HG03439 (cell line): ENCODE results near the gene SPATA2L.
"Not testable (repeated sequence)": the region's sequence is repeated elsewhere in the genome, so short reads cannot be mapped to it uniquely, and the experiment has no call there.

Experiments
- ATAC-seq: cut with Tn5 transposase; IDR thresholded peaks from one replicate; pipeline ENCODE4 v1.9.1; 2021; ENCODE audit warnings: mild to moderate bottlenecking, moderate library complexity; ENCODE audit not compliant: unreplicated experiment

The SPATA2L gene

GRCh38 chr16:89691986-89692569 is 9.4 kb downstream of the SPATA2L start:
- ATAC-seq = no peak

DNA sequence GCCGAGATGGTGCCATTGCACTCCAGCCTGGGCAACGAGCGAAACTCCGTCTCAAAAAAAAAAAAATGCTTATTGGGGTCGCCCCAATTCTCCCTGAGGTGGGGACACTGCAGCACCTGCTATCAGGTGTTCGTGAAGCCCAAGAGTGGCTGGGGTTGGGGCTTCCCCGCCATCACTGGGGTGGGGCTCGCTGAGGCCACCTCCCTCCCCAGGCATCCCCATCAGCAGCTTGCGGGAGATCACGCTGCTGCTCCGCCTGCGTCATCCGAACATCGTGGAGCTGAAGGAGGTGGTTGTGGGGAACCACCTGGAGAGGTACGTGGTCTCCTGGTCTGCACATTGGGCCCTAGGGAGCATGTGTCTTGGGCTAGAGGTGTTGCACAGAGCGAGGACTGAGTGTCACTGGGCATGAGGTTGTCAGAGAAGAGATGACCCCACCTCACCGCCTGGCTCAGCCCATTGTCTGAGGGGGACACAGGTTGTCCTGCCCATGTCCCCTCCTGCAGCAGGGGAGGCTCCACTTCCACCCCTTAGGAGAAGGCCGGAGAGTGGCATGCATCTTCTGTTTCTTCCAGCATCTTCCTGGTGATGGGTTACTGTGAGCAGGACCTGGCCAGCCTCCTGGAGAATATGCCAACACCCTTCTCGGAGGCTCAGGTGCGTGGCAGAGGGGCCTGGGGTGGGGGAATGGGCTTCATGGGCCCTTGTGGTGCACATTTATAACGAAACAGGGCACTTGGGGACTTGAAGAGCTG is 10.1 kb downstream of the SPATA2L start:
- ATAC-seq = no peak

DNA sequence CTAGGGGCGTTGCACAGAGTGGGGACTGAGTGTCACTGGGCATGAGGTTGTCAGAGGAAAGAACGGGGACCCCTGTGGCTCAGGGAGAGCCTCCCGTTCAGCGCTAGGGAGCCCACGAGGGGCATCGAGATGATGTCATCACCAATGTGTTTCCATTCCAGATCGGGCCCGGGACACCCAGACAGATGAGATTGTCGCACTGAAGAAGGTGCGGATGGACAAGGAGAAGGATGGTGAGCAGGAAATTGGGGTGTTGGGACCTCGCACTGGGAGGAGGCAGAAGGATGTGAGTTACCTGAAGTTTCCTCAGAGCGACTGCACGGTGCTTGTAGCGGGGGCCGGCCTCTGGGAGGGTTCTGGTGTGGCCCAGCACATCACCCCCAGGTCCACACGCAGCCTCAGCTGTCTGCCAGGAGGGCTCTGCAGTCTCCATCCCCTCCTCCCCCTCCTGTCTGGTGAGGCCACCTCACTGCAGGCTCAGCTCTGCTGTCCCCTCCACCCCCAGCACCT is 11.1 kb downstream of the SPATA2L start:
- ATAC-seq = no peak

- ATAC-seq = not testable (repeated sequence)
These were observed 11.9 kb downstream of the SPATA2L start for GRCh38 chr16:89689621-89690020.

GRCh38 chr16:89689142-89689541 is 12.4 kb downstream of the SPATA2L start:
- no peak for ATAC-seq

DNA sequence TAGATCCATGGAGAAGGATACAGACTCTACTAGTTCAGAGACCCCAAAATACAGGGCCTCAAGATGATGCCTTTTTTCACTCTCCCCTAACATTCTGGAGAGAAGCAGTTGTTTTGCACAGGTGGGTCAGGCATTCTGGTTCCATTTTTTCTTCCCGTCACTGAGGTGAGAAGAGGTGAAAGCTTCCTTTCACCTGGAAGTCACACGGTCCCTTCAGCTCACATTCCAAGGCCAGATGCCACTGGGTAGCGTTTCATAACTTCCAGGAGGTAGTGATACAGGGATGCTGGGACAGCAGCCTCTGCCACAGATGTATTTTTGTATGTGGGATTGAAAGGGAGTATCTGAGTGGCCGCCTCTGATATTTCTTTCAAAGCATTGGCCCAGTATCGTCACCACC is 13.1 kb downstream of the SPATA2L start:
- ATAC-seq = no peak

DNA sequence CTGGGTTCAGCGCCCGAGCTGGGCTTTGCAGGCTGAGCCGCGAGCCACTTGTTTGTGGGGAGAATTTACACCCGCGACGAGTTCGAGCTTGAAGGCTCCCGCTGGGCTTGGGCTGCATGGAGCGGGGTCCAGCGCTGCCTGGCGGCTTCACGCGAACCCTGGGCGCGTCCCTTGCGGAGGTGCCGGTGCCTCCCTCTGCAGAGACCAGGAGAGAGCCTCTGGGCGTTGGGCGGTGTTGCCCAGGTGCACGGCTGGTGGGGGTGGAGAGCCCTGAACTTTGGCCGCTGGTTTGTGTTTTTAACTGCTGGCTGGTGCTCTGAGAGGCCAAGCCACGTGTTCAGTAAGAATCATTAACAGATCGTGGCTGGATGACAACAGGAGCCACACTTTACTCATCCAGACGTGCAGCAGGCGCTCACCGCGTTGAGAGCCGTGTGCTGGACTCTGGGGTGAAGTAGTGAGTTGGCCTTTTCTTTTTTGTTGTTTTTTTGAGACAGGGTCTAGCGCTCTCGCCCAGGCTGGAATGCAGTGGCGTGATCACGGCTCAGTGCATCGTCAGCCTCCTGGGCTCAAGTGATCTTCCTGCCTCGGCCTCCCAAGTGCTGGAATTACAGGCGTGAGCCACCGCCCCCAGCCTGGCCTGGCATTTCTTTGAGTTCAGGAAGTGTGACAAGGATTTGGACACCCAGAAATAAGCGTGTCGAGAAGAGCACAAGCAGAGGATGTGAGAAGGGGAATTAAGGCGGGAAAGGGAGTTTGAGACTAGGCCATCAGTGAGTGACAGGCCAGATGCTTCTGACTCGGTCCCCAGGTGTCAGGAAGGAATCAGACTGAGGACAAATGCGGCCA is 14.2 kb downstream of the SPATA2L start:
- ATAC-seq = peak; percentile 37

- ATAC-seq = peak; percentile 83
These were observed 14.9 kb downstream of the SPATA2L start, which contains the start of gene CDK10 for GRCh38 chr16:89686520-89687091. CDK10 (plus strand) TSS chr16:89686689; CDS start chr16:89686711, 22 bp downstream.

DNA sequence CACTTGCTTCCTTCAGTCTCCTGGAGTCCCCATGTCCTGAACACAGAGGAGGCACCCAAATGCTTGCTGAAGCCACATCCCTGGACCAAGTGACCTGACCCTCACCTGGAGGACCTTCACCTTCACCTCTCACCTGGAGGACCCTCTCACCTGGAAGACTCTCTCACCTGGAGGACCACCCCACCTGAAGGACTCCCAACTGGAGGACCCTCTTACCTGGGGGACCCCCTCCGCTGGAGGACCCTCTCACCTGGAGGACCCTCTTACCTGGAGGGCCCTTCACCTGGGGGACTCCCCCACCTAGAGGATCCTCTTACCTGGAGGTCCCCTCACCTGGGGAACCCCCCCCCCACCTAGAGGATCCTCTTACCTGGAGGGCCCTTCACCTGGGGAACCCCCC is 15.6 kb downstream of the SPATA2L start:
- ATAC-seq = no peak

GRCh38 chr16:89678258-89678657 is 23.2 kb downstream of the SPATA2L start:
- no peak for ATAC-seq

- ATAC-seq = no peak
These were observed 29.1 kb downstream of the SPATA2L start for GRCh38 chr16:89672177-89672941.

DNA sequence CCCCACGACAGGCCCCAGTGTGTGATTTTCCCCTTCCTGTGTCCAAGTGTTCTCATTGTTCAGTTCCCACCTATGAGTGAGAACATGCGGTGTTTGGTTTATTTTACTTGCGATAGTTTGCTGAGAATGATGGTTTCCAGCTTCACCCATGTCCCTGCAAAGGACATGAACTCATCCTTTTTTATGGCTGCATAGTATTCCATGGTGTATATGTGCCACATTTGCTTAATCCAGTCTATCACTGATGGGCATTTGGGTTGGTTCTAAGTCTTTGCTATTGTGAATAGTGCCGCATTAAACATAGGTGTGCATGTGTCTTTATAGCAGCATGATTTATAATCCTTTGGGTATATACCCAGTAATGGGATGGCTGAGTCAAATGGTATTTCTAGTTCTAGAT is 29.9 kb downstream of the SPATA2L start:
- not testable (repeated sequence) for ATAC-seq

GRCh38 chr16:89670496-89671431 is 30.7 kb downstream of the SPATA2L start:
- no peak for ATAC-seq

DNA sequence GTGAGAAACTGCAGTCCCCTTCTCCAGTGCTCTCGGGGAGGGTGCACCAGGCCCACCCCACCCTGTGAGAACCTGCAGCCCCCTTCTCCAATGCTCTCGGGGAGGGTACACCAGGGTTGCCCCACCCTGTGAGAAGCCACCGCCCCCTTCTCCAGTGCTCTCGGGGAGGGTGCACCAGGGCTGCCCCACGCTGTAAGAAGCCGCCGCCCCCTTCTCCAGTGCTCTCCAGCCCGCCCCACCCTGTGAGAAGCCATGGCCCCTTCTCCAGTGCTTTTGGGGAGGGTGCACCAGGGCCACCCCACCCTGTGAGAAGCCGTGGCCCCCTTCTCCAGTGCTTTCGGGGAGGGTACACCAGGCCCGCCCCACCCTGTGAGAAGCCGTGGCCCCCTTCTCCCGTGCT is 31.8 kb downstream of the SPATA2L start:
- no peak for ATAC-seq

DNA sequence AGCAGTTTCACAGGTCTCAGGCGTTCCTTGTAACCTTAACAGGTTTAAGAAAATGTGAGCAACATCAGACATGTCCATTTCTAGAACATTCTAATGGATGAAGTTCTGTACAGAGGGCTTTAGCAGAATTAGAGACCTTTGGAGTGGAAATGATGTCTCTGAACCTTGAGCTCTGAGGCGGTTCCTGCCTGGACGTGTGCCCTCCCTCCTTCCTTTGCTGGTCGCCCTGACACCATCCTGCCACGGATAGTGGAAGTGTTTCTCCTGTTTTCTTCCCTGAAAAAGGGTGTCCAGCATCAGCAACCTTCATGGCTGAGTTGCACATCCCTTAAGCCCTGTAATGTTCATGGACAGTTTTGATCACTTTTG is 32.7 kb downstream of the SPATA2L start:
- ATAC-seq = no peak

DNA sequence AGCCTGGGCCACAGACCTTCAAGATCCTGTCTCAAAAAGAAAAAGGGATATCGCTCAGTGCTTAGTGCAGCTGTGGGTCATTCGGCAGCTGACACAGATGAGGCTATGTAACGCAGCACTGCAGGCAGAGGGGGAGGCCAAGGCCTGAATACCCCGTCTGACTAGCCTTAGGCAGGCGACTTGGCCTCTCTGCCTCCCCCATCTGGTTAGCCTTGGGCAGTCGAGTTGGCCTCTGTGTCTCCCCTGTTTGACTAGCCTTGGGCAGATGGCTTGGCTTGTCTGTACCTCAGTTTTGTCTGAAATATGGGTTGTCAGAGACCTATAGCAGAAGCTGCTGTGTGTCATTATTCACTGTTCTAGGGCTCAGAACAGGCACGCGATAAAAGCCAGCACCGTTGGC is 33.9 kb downstream of the SPATA2L start:
- ATAC-seq = no peak

DNA sequence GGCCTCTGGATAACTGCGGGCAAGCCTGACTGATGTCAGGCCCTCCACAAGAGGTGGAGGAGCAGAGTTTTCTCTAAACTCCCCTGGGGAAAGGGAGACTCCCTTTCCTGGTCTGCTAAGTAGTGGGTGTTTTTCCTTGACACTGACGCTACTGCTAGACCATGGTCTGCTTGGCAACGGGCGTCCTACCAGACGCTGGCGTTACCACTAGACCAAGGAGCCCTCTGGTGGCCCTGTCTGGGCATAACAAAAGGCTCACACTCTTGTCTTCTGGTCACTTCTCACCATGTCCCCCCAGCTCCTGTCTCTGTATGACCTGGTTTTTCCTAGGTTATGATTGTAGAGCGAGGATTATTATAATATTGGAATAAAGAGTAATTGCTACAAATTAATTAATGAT is 34.5 kb downstream of the SPATA2L start:
- not testable (repeated sequence) for ATAC-seq

GRCh38 chr16:89664238-89664637 is 37.3 kb downstream of the SPATA2L start:
- not testable (repeated sequence) for ATAC-seq

GRCh38 chr16:89661215-89661614 is 40.3 kb downstream of the SPATA2L start:
- ATAC-seq = no peak
